GM12878 (cell line): ENCODE results near the gene SLC30A4. TPM values are rescaled to one million over a fixed set of nuclear protein-coding genes. Genes with fewer than 3 reads are reported as not detected.
A peak's percentile ranks its signal among the peaks of the same experiment; 100 is the strongest.

Experiments
- BMI1 ChIP-seq: fragments of 450-650 bp; IDR thresholded peaks from 2 replicates; pipeline ENCODE4 v1.6.1; 2016; ENCODE audit warnings: mild to moderate bottlenecking, moderate library complexity, borderline replicate concordance
- BRCA1 ChIP-seq: IDR thresholded peaks from 2 replicates; pipeline ENCODE4 v1.6.1; 2011; ENCODE audit warnings: low read depth, low read length, improper control_type of control experiment
- FOS ChIP-seq: IDR thresholded peaks from 3 replicates; pipeline ENCODE4 v1.6.1; 2011; ENCODE audit warnings: borderline replicate concordance; ENCODE audit not compliant: insufficient read length; ENCODE audit errors: extremely low read depth
- FOXK2 ChIP-seq: fragments of 450-650 bp; IDR thresholded peaks from 2 replicates; pipeline ENCODE4 v1.6.1; 2017; ENCODE audit warnings: mild to moderate bottlenecking, moderate library complexity
- JUND ChIP-seq: IDR thresholded peaks from 2 replicates; pipeline ENCODE4 v1.6.1; 2012; ENCODE audit warnings: low read depth, mild to moderate bottlenecking, low read length, improper control_type of control experiment, moderate library complexity
- MYB ChIP-seq: fragments of 150-350 bp; IDR thresholded peaks from 2 replicates; pipeline ENCODE4 v1.6.1; 2014; ENCODE audit warnings: mild to moderate bottlenecking, low read depth, low read length, borderline replicate concordance
- NFYA ChIP-seq: IDR thresholded peaks from 2 replicates; pipeline ENCODE4 v1.6.1; 2011; ENCODE audit warnings: low read depth, mild to moderate bottlenecking, low read length, improper control_type of control experiment, borderline replicate concordance
- RBBP5 ChIP-seq: fragments of 200-600 bp; sonication (generic); conservative IDR thresholded peaks from 2 replicates; pipeline ENCODE4 v1.6.1; 2016
- RUNX3 ChIP-seq: IDR thresholded peaks from 2 replicates; pipeline ENCODE4 v1.6.1; 2012; ENCODE audit warnings: low read length, inconsistent platforms
- SP1 ChIP-seq: IDR thresholded peaks from one replicate; pipeline ENCODE4 v1.6.1; 2011; ENCODE audit warnings: low read depth, low read length
- STAT3 ChIP-seq: IDR thresholded peaks from 2 replicates; pipeline ENCODE4 v1.6.1; 2011; ENCODE audit warnings: low read depth, low read length, improper control_type of control experiment
- SUZ12 ChIP-seq: fragments of 200-600 bp; sonication (generic); IDR thresholded peaks from one replicate; pipeline ENCODE4 v1.6.1; 2018; ENCODE audit warnings: antibody characterized with exemption, mild to moderate bottlenecking; ENCODE audit not compliant: unreplicated experiment
- TAF1 ChIP-seq: IDR thresholded peaks from 2 replicates; pipeline ENCODE4 v1.6.1; 2011; ENCODE audit warnings: mild to moderate bottlenecking, low read depth, low read length, borderline replicate concordance
- TARDBP ChIP-seq: IDR thresholded peaks from 2 replicates; pipeline ENCODE4 v1.6.1; 2016; ENCODE audit warnings: borderline replicate concordance
- ZBED1 ChIP-seq: IDR thresholded peaks from 2 replicates; pipeline ENCODE4 v1.6.1; 2016; ENCODE audit warnings: borderline replicate concordance
- ZNF217 ChIP-seq: fragments of 450-650 bp; IDR thresholded peaks from 2 replicates; pipeline ENCODE4 v1.6.1; 2017; ENCODE audit warnings: antibody characterized with exemption, mild to moderate bottlenecking
- polyA plus RNA-seq, 11 experiments: library from polyadenylated mRNA; depleted of rRNA in 4 of 11; unstranded in 6 of 11; stranded (reverse) in 5 of 11; fragments of >200 nt; fragmentation: Nextera tagmentation in 4 of 11; fragmentation: Illumina TruSeq in 1 of 11; extraction: Ambion mirVana in 4 of 11; extraction: Trizol in 1 of 11; gene quantifications; 1 replicate in 1 of 11; 2 replicates in 10 of 11; pipeline versions ENCODE4 v1.2.1 to v1.2.3, GENCODE V29; 2011 to 2016; ENCODE audit warnings: inconsistent platforms in 2 of 11, missing spikeins in 2 of 11, low read depth in 1 of 11
- total RNA-seq, 4 experiments: library from RNA; depleted of rRNA in 3 of 4; stranded (reverse); fragments of >200 nt in 3 of 4; fragmentation: Illumina TruSeq in 1 of 4; extraction: Trizol in 1 of 4; gene quantifications; 2 replicates each; pipeline versions ENCODE4 v1.2.1 to v1.2.3, GENCODE V29; 2013 to 2021
- TF ChIP-seq, protein P1 (sequence below): IDR thresholded peaks from 2 replicates; pipeline ENCODE4 v1.6.1; 2011; ENCODE audit warnings: low read depth, low read length, improper control_type of control experiment, borderline replicate concordance
- TF ChIP-seq, protein P2 (sequence below): fragments of 450-650 bp; IDR thresholded peaks from 2 replicates; pipeline ENCODE4 v1.6.1; 2017; ENCODE audit warnings: mild to moderate bottlenecking, moderate library complexity
- TF ChIP-seq, protein P3 (sequence below): IDR thresholded peaks from 2 replicates; pipeline ENCODE4 v1.6.1; 2012; ENCODE audit warnings: low read depth, low read length, improper control_type of control experiment
- TF ChIP-seq, protein P4 (sequence below): fragments of 150-350 bp; IDR thresholded peaks from 2 replicates; pipeline ENCODE4 v1.6.1; 2016; ENCODE audit warnings: low read depth, low read length

Gene SLC30A4
- total and polyA plus RNA-seq, 10 of the 15 experiments (the other 5 are each of a cell fraction or from before 2014, with no cell fraction given): 0.05 to 0.31 (median 0.20) TPM

DNA sequence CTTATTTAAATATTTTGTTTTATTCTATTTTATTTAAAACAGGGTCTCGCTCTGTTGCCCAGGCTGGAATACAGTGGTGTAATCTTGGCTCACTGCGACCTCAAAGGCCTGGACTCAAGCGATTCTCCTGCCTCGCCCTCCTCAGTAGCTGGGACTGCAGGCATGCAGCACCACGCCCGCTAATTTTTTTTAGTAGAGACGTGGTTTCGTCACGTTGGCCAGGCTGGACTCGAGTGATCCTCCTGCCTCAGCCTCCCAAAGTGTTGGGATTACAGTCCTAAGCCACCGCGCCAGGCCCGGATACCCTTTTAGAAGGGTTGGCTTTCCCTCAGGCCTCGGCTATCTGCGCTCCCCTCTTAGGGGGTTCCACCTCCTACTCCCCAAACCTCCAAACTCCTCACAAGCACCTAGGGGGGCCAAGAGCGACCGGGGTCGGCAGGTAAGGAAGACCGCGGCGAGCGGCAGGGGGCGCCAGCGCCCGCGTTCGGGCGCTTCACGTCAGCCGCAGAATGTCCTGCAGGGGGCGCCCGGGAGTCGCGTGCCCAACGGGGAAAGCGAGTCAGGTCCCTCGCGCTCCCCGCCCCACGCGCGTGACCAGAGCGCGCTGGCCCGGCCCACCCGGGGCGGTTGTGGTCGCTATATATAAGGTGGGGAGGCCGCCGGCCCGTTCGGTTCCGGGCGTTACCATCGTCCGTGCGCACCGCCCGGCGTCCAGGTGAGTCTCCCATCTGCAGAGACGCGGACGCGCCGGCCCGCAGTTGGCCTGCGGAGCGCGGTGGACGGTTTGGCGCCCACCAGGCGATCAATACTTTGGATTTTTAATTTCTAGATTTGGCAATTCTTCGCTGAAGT is 92.4 kb downstream of the SLC30A4 start (continued):
- TF ChIP-seq ZNF217: 0 out of 2 replicates have a peak, but pooled peaks have one; percentile 39
- no peak for TF ChIP-seq FOS
- TF ChIP-seq BMI1: no peak
- no peak for TF ChIP-seq BRCA1
- TF ChIP-seq SUZ12: no peak
- no peak for TF ChIP-seq JUND
- peak; percentile 48 for TF ChIP-seq RUNX3
- no peak for TF ChIP-seq TAF1
- TF ChIP-seq, protein P1, sequence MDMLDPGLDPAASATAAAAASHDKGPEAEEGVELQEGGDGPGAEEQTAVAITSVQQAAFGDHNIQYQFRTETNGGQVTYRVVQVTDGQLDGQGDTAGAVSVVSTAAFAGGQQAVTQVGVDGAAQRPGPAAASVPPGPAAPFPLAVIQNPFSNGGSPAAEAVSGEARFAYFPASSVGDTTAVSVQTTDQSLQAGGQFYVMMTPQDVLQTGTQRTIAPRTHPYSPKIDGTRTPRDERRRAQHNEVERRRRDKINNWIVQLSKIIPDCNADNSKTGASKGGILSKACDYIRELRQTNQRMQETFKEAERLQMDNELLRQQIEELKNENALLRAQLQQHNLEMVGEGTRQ: no peak
- TF ChIP-seq TARDBP: no peak
- TF ChIP-seq NFYA: no peak
- TF ChIP-seq ZBED1: no peak
- no peak for TF ChIP-seq RBBP5
- TF ChIP-seq SP1: peak; percentile 45
- TF ChIP-seq, protein P2, sequence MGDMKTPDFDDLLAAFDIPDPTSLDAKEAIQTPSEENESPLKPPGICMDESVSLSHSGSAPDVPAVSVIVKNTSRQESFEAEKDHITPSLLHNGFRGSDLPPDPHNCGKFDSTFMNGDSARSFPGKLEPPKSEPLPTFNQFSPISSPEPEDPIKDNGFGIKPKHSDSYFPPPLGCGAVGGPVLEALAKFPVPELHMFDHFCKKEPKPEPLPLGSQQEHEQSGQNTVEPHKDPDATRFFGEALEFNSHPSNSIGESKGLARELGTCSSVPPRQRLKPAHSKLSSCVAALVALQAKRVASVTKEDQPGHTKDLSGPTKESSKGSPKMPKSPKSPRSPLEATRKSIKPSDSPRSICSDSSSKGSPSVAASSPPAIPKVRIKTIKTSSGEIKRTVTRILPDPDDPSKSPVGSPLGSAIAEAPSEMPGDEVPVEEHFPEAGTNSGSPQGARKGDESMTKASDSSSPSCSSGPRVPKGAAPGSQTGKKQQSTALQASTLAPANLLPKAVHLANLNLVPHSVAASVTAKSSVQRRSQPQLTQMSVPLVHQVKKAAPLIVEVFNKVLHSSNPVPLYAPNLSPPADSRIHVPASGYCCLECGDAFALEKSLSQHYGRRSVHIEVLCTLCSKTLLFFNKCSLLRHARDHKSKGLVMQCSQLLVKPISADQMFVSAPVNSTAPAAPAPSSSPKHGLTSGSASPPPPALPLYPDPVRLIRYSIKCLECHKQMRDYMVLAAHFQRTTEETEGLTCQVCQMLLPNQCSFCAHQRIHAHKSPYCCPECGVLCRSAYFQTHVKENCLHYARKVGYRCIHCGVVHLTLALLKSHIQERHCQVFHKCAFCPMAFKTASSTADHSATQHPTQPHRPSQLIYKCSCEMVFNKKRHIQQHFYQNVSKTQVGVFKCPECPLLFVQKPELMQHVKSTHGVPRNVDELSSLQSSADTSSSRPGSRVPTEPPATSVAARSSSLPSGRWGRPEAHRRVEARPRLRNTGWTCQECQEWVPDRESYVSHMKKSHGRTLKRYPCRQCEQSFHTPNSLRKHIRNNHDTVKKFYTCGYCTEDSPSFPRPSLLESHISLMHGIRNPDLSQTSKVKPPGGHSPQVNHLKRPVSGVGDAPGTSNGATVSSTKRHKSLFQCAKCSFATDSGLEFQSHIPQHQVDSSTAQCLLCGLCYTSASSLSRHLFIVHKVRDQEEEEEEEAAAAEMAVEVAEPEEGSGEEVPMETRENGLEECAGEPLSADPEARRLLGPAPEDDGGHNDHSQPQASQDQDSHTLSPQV: peak; percentile 82; the same call in 1 of the 2 replicates
- no peak for TF ChIP-seq STAT3
- 0 out of 2 replicates have a peak, but pooled peaks have one; percentile 29 for TF ChIP-seq MYB
- TF ChIP-seq, protein P3, sequence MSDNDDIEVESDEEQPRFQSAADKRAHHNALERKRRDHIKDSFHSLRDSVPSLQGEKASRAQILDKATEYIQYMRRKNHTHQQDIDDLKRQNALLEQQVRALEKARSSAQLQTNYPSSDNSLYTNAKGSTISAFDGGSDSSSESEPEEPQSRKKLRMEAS: no peak
- TF ChIP-seq FOXK2: no peak
- TF ChIP-seq, protein P4, sequence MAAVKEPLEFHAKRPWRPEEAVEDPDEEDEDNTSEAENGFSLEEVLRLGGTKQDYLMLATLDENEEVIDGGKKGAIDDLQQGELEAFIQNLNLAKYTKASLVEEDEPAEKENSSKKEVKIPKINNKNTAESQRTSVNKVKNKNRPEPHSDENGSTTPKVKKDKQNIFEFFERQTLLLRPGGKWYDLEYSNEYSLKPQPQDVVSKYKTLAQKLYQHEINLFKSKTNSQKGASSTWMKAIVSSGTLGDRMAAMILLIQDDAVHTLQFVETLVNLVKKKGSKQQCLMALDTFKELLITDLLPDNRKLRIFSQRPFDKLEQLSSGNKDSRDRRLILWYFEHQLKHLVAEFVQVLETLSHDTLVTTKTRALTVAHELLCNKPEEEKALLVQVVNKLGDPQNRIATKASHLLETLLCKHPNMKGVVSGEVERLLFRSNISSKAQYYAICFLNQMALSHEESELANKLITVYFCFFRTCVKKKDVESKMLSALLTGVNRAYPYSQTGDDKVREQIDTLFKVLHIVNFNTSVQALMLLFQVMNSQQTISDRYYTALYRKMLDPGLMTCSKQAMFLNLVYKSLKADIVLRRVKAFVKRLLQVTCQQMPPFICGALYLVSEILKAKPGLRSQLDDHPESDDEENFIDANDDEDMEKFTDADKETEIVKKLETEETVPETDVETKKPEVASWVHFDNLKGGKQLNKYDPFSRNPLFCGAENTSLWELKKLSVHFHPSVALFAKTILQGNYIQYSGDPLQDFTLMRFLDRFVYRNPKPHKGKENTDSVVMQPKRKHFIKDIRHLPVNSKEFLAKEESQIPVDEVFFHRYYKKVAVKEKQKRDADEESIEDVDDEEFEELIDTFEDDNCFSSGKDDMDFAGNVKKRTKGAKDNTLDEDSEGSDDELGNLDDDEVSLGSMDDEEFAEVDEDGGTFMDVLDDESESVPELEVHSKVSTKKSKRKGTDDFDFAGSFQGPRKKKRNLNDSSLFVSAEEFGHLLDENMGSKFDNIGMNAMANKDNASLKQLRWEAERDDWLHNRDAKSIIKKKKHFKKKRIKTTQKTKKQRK: no peak
